ENCODE data around the gene ASXL3.

Gene ASXL3

DNA sequence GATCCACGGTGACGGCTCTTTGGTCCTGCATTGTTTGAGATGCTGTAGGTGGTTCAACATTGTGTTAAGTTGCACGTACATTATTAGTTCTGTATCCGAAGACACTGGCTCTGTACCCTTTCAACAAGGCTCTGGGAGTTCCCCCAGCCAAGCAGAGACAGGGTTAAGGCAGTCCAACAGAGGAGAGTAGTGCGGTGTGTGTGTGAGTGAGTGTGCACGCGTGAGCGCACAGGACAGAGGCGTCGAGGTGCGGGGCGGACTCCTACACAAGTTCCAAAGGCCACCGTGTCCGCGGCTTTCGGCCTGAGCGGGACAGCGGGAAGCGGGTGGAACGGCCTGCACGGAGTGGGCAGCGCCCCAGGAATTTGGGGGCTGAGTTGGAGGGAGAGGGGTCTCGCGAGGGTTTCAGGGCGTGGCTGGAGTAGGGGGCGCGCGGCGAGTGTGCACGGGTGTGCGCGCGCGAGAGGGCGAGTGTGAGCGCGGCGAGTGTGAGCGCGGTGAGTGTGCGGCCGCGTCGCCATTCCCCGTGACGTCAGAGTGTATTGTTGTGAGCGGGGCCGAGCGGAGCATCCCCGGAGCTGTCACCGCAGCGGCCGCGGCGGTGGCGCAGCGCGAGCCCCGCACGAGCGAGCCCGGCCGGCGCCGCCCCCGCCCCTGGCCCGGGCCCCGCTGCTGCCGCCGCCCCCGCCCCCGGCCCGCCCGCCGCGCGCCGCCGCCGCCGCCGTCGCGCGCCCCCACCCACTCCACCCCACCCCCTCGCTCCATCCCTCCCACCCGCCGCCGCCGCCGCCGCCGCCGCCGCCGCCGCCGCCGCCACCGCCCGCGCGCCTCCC lies at the start of gene ASXL3:
Gene ASXL3 (plus strand): TSS at position 535 of the 833 bp plus-strand sequence. CDS start 413 bp downstream, outside the sequence.
- peak; percentile 28 for DNase-seq (ENCODE audit: low spot score)

DNA sequence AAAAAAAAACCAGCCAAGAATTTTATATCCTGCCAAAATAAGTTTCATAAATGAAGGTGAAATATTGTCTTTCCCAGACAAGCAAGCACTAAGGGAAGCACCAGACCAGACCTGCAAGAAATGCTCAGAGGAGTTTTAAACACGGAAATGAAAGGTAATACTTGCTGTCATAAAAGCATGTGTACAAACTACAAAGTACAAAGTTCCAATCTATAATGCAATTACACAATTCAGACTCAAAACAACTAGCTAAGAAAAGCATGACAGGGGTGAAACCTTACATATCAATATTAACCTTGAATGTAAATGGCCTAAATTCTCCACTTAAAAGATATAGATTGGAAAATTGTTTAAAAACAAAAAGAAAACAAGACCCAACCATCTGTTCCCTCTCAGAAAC lies 45.0 kb upstream of the ASXL3 start:
- no peak for DNase-seq (ENCODE audit: low spot score)

DNA sequence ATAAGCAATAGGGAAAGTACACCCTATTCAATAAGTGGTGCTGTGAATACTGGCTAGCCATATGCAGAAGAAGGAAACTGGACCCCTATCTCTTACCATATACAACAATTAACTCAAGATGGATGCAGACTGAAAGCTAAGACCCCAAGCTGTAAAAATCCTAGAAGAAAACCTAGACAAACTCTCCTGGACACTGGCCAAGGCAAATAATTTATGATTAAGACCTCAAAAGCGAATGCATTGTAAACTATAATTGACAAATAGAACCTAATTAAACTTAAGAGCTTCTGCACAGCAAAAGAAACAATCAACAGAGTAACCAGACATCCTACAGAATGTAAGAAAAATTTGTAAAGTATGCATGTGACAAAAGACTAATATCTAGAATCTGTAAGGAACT lies 41.1 kb upstream of the ASXL3 start:
- DNase-seq (ENCODE audit: low spot score) = no peak

DNA sequence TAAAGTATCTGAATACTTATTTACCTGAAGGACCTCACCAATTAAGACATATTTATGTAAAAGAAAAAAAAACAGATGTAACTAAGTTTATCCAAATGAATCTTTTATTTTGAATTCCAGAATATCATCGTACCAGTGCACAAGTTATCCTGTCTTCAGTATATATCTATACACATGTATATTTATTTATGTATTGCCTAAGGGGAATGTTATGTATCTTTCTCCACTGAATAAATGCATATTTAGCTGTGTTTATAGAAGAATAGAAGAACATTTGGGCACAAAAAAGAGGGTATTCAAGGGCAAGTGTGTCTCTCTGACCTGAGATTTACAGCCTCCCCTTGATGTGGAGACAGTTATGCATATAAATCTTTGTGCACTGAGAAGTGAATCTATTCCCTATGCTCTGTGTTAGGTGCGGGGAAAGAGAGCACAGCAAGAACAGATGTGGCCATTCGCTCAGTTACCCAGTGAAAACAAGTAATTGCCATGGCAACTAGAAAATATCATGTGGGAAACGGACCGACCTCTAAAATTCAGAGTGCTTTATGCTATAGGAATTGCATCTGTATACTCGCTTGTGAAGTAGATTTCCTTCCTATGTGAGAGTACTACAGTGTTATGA lies 39.5 kb upstream of the ASXL3 start:
- no peak for DNase-seq (ENCODE audit: low spot score)

DNA sequence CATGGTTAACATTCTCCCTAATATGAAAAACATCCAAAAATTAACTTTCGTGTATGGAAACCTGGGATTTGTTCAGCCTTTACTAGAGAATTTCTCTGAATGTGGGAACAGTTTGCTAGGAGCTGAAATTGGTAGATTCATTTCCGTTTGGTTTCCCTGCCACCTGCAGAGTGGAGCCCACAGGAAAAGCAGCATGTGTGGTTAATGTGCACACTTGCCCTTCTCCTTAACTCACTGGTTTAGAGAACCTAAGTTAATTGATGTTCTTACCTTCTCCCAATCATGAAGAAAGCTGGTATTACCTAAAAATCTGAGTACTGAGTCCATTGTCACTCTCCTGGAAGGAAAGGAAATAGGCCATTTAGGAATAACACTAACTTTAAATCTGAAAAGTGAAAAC lies 37.6 kb upstream of the ASXL3 start:
- no peak for DNase-seq (ENCODE audit: low spot score)

DNA sequence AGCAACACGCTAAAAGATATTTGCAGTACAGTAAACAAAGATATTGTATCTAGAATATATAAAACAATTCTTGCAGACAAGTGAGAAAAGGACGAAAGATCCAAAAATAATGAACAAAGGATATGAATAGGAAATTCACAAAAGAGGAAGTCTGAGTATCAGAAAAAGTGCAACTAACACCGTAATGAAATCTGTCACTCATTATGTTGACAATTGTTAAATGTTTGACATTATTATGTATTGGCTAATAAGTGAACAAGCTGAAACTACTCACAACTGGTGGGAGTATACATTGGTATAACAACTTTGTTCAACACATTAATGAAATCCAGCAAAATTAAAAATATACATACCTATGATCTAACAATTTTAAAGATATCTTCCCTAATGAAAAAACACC lies 36.7 kb upstream of the ASXL3 start:
- no peak for DNase-seq (ENCODE audit: low spot score)

DNA sequence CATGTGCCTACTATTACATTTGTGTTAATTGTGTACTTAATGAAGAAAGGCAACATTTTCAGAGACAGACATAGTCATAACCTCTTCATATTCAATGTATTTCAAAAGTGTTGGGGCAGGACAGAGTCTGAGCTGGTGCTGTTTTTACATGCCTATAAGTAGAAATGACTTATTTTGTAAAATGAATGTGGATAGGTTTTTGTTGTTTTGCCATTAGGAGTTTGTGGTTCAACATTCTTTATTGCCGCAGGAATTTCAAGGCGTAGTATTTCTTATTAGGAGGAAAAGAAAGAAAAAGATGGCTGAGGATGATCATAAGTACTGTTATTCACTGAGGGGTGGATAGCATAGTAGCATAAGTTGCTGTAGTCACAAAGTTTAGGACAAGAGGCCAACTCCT lies 21.2 kb upstream of the ASXL3 start:
- DNase-seq (ENCODE audit: low spot score) = no peak

DNA sequence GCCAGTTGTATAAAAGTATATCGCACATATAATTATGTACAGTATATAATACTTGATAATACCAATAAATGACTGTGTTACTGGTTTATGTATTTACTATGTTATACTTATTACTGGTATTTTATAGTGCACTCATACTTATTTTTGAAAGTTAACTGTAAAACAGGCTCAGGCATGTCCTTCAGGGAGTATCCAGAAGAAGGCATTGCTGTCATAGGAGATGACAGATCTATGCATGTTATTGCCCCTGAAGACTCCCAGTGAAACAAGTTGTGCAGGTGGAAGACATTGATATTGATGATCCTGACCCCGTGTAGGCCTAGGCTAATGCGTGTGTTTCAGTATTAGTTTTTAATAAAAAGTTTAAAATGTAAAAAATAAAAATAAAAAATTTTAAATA lies 20.3 kb upstream of the ASXL3 start:
- no peak for DNase-seq (ENCODE audit: low spot score)

DNA sequence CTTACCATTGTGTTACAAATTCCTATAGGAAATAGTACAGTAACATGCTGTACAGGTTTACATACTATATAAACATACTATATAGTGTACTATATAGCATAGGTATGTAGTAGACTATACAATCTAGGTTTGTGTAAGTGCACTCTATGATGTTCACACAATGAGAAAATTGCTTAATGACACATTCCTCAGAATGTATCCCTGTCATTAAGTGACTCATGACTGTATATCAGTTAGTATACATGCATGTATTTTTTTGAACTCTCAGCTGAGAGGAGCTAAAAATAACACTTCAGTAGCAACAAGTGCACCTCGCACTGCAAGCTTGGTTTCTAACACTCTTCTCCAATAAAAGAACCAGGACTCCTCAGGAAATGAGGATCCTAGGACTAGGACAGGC lies 19.5 kb upstream of the ASXL3 start:
- no peak for DNase-seq (ENCODE audit: low spot score)

DNA sequence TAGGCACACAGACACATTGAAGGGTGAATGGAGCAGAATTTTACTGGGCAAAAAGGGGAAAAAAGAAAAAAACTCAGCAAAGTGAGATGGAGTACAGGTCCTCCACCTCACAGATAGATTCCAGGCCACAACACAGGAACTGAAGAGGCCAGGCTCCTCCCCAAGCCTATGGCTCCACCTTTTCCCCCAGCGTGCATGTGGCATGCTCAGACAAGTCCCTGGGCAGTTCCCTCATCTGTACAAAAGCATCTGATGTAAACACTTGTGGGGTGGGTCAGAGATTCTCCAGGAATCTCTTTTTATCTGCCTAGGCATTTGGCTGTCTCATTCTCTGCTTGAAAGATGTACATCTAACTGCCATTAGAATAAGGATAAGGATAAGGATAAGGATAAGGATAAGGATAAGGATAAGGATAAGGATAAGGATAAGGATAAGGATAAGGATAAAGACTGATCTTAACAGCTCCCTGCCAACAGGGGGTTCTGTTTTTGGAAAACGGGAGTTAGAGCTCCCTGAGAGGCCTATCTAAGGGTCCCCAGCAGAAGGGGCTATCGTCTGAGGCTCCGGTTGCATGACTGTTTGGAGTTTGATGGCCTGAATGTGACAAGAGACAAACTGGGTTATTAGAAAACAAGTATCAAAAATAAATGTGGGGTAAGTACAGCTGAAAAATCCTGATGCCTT lies 17.2 kb upstream of the ASXL3 start:
- no peak for DNase-seq (ENCODE audit: low spot score)

DNA sequence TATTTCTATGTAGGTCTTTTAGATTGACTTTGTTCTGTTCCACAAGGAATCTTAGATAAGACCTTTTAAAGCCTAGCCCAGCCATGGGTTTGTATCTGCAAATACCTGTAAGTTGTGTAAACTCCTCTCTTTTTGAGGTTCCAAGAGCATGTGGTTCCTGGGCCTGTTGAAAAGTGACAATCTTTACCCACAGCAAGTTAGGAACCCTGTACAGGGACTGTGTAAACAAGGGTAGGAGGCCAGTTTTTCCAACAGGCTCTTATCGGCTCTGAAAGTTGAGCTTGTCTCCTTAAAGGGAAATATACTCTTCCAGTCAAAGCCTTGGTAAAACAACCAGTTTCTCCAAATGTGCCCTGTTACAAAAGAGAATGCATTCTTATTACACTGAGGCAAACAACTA lies 15.3 kb upstream of the ASXL3 start:
- no peak for DNase-seq (ENCODE audit: low spot score)

DNA sequence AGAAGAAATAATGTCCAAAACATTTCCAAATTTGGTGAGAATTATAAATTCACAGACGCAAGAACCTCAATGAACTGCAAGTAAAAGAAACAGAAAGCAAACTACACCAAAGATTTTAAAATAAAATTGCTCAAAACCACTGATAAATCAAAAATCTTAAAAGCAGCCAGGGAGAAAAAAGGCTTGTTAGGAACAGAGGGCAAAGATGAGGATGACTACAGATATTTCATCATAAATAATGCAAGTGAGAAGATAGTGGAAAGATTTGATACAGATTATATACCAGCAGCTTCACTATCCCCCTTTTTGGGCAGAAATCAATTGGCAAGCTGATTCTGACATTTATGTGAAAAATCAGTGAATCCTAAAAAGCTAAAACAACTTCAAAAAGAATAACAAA lies 10.3 kb upstream of the ASXL3 start:
- DNase-seq (ENCODE audit: low spot score) = no peak

DNA sequence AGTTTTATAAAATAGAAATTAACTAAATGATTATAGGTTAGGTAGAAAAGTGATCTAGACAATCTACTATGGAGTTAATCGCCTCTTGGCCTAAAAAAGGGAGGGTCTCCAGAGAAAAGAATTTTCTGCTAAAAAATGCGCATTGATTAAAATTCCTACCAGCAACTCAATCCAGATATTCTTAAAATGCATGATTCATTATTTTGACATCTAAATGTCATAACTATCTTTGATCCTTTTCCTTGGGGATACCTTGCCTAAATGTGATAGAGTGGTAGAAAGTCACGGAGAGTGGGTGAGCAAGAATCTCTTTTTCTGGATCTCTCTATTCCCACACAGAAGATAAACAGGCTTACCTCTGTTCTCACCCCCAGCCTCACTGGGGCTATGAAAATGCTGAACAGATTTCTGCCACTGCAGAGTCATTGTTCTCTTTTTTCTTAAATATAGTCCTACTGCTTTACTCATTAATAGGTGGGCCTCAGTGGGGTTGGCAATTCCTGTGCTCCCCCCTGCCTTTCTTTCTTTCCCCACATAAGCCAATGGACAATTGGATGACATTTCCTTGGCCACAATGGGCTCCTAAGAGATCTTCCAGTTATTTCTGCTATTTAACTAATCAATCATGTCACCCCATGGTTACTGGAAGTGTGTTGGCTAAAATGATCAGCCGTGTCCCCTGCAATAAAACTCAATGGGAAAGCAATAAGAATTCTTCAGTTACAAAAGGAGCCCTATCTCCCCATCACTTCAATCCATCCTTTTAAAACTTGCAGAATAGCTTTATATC lies 5.8 kb upstream of the ASXL3 start:
- no peak for DNase-seq (ENCODE audit: low spot score)

DNA sequence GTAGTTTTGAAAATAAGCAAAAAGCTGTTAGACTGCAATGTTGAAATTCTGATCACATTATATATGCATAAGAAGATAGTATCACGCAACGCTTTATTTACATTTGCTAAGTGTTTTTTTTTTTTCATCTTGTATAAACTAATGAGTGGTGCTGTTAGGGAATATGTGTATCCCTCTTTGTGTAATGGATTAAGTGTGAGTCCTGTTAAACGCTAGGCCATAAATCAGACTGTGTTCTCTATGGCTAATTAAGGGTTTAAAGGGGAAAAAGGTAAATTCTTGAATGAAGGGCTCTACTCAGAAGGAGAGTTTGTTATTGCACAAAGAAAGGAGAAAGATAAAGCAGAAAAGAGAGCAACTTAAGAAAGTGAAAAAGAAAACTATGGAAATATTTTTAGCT lies 4.8 kb upstream of the ASXL3 start:
- no peak for DNase-seq (ENCODE audit: low spot score)

DNA sequence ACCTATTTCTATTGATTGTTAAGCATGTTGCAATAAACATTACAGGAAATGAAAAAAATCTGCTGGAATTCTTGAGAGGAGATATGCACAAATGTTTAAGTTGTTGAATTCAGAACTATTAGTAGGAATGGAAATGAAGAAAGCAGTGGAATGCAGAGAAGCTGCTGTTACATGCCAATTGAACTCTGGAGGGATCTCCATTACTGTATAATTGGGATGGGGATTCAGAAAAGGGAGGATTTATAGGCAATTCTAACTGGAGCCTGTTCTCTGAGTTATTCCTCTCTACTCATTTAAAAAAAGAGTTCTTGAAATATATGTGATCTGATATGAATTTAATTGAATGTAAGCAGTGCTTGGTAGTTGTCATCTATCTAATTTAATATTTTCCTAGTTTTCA lies 2.6 kb upstream of the ASXL3 start:
- DNase-seq (ENCODE audit: low spot score) = no peak

DNA sequence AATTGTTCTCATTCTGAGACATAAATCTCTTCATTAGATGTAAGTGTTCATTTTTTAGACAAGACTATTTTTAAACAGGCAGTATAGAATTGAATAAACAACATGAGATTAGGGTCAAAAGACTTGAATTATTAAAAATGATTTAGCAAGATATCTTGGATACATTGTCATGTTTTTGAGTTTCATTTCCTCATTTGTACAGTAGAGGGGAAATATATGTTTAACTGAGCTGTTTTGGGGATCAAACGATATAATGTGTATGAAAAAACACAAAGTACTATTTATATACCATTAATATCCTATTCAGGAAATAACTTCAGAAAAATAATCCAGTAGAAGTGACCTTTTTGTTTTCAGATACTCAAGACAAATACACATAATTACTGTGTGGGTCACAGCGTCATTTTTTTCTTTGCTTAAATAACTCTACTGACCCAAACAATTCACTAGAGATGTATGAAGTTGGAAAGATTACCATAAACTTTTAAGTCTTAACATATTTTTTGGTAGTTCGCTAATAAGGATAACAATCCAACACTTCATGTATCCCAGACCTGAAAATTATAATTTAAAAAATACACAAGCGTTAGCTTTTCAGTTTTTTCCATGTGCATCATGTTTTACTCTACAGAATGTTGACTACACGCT lies 896 bp upstream of the ASXL3 start:
- DNase-seq (ENCODE audit: low spot score) = peak; percentile 30

DNA sequence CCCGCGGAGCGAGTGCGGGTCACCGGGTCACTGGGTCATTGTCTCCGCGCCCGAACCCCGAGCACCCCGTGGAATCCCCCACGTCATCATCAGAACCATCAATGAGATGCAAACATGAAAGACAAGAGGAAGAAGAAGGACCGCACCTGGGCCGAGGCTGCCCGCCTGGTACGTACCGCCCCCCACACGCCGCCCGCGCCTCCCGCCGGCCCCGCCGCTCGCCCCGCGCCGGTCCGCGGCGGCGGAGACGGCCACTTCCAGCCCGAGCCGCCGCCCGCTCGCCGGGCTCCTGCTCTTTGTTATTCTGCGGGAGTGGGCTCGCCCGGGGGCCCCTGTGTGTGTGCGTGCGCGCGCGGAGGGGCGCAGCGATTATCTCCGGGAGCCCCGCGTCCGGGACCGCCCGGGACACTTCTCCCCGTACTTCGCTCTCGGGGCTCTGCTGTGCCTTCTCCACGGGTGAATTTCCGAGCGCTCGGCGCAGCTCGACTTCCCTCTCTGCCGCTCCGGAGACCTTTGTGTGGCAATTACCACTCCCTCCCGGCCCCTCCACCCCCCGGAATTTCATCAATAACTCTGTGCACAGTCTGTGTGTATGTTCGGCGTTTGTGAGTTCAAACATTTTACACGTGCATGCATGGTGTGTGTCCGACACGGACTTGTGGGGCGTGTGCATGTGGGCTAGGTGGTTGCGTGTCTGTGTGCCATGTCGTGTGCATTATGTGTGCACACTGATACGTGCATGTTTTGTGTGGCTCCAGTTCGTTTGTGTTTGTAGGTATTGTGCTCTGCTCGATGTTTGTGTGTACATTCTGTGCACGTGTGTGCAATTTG lies 714 bp downstream of the ASXL3 start:
- DNase-seq (ENCODE audit: low spot score) = peak; percentile 52

DNA sequence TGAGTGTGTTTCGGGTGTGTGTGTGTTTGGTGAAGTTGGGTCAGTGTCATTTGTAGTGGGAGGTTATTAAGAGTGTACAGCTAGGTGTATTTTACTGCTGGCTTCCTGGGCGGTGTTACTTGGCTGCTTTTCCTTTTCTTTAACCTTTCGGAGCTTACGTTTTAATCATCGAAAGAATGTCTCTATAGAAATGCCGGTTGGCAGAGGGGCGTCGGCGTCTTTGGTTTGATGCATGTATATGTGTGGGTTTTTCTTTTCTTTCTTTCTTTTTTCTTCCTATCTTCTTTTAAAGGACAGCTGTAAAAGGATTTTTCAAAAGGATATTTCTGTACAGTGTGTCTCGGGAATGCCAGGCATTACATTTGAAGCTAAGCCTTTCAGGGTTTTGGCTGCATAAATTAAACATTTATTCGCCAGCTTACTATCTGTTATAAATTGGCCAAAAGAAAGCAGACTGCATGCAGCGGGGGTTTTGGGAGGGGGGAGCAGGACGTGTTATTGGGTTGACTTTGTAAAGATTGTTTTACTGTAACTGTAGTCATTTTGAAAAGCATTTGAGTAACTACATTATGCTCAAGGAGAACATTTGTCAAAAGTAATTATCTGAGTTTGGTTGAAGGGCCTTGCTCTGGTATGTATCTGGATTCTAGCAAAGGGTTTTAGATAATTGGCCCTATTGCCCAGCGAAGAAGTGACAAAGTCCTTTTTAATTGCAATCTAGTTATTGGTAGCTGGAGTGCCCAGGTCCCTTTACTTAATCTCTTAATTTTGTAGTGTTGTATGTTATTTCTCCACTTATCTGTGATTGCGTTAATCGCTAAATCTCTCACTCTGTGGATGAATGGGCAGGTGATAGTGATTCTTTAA lies 1.6 kb downstream of the ASXL3 start:
- peak; percentile 51 for DNase-seq (ENCODE audit: low spot score)

DNA sequence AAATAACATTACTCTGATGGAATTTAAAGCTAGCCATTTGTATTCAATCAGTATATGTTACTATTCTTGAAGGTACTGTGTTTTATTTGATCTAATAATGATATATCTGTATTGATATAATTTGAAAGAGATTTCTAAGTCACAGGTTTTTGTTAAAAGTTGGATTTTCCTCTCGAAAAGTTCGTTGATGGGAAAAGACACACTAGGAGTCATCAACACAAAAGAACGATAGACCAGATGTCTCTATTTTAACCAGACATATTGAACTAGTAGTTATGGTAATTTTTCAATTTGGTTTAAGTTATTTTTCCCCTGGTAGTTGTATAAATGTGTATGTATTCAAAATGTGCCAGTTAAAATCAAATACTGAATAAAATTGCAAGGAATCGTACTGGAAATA lies 2.5 kb downstream of the ASXL3 start:
- no peak for DNase-seq (ENCODE audit: low spot score)

DNA sequence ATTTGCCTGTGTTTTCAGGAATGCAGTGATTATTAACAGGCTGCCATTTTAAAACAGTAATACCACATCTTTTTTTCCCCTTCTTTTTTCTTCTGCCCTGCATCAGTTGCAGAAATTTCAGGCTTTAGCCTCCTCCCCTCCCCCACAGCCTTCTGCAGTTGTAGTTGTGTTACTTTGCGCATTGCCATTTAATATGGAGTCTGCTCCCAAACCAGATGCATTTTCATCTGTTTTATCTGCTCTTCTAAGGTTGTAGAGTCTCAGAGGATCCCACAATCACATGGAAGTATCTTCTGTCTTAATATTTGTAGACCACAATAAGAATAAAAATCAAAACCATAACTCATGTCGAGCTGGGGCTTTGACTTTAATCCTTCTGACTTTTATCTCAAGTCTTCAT lies 3.8 kb downstream of the ASXL3 start:
- peak; percentile 58 for DNase-seq (ENCODE audit: low spot score)
